PFSK-1 (cell line): ENCODE measurements around the gene RABGEF1.

ENCODE experiments used
- POLR2AphosphoS5 ChIP-seq: IDR thresholded peaks from 2 replicates; pipeline ENCODE4 v1.6.1; 2012; ENCODE audit warnings: low read depth, mild to moderate bottlenecking, control low read depth, low read length, moderate library complexity
- REST ChIP-seq, 2 experiments: IDR thresholded peaks; 2 replicates each; pipeline versions ENCODE4 v1.6.1 to v1.8.0; 2011 to 2012; ENCODE audit warnings: low read depth in 2 of 2, low read length in 2 of 2, control low read depth in 1 of 2, inconsistent platforms in 1 of 2, mild to moderate bottlenecking in 1 of 2, moderate library complexity in 1 of 2; ENCODE audit not compliant: insufficient read depth in 1 of 2
- SIN3A ChIP-seq: IDR thresholded peaks from 2 replicates; pipeline ENCODE4 v1.6.1; 2012; ENCODE audit warnings: mild to moderate bottlenecking, low read length, moderate library complexity, borderline replicate concordance; ENCODE audit not compliant: insufficient read depth

- TF ChIP-seq POLR2AphosphoS5 (no peak), REST (IDR thresholded peaks at IDR 0.05; ENCODE audit: insufficient read depth in 1 of 2, low read depth in 2 of 2, low read length in 2 of 2) (no peak), SIN3A (no peak)
These were observed 31.3 kb downstream of the RABGEF1 start for GRCh38 chr7:66771795-66772194.
